Keratinocyte (primary cell): Measurements from ENCODE around the gene CMSS1.

Experiments used
- EZH2 ChIP-seq: IDR thresholded peaks from one replicate; pipeline ENCODE4 v1.6.1; 2012; ENCODE audit warnings: inconsistent platforms, mild to moderate bottlenecking, low read length, moderate library complexity
- TF ChIP-seq, protein P1 (sequence below), 3 experiments: IDR thresholded peaks in 1 of 3; conservative IDR thresholded peaks in 1 of 3; optimal IDR thresholded peaks in 1 of 3; 2 replicates in 2 of 3; 3 replicates in 1 of 3; pipeline versions ENCODE3 to v1.5.1; 2011; ENCODE audit warnings: low read length in 3 of 3, mild to moderate bottlenecking in 3 of 3, moderate library complexity in 2 of 3, control low read depth in 1 of 3, inconsistent platforms in 1 of 3; ENCODE audit not compliant: insufficient read depth in 2 of 3; ENCODE audit errors: extremely low read depth in 1 of 3

DNA sequence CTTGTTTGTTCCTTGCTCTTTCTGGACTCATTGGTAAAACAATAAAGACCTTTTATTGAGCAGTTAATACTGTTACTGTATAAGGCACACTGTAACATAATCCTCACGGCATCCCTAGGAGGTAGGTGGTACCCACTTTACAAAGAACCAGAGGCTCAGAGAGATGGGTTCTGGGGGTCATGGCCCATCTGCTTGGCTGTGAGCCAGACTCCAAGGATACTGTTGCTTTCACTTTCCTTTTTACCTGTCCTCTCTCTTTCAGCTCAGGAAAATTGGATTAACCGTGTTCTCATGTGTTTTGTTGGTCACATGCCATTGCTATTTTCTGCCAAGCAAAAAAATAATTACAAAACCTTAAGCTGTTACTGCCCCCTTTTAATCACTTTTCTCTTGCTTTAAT lies 331.5 kb downstream of the CMSS1 start:
- TF ChIP-seq, protein P1, sequence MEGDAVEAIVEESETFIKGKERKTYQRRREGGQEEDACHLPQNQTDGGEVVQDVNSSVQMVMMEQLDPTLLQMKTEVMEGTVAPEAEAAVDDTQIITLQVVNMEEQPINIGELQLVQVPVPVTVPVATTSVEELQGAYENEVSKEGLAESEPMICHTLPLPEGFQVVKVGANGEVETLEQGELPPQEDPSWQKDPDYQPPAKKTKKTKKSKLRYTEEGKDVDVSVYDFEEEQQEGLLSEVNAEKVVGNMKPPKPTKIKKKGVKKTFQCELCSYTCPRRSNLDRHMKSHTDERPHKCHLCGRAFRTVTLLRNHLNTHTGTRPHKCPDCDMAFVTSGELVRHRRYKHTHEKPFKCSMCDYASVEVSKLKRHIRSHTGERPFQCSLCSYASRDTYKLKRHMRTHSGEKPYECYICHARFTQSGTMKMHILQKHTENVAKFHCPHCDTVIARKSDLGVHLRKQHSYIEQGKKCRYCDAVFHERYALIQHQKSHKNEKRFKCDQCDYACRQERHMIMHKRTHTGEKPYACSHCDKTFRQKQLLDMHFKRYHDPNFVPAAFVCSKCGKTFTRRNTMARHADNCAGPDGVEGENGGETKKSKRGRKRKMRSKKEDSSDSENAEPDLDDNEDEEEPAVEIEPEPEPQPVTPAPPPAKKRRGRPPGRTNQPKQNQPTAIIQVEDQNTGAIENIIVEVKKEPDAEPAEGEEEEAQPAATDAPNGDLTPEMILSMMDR (optimal IDR thresholded peaks at IDR 0.05 in 1 of 3, IDR thresholded peaks at IDR 0.05 in 1 of 3, conservative IDR thresholded peaks at IDR 0.05 in 1 of 3; ENCODE audit: extremely low read depth in 1 of 3, insufficient read depth in 2 of 3, low read length in 3 of 3): no peak
- no peak for TF ChIP-seq EZH2
